OCI-LY1 (cell line): ENCODE data around the gene TNPO3.

Experiments
- H2AFZ ChIP-seq: fragments of 200-600 bp; sonication (generic), shearing (Covaris generic); 2 replicates; pipeline ENCODE4 v1.6.0; 2014; ENCODE audit warnings: antibody characterized with exemption, mild to moderate bottlenecking, low read length
- H3F3A ChIP-seq: fragments of 200-600 bp; sonication (generic), shearing (Covaris generic); 2 replicates; pipeline ENCODE4 v1.6.0; 2014; ENCODE audit warnings: mild to moderate bottlenecking, antibody characterized with exemption, low read length, moderate library complexity; ENCODE audit not compliant: insufficient read depth
- H3K27ac ChIP-seq: fragments of 200-600 bp; sonication (generic); 2 replicates; pipeline ENCODE4 v1.5.1; 2014; ENCODE audit warnings: low read length, mixed run types, mild to moderate bottlenecking, low read depth; ENCODE audit not compliant: poor library complexity, severe bottlenecking
- H3K27me3 ChIP-seq: fragments of 200-600 bp; sonication (generic); 2 replicates; pipeline ENCODE4 v1.6.0; 2014; ENCODE audit warnings: antibody characterized with exemption, mild to moderate bottlenecking, low read length, moderate library complexity; ENCODE audit not compliant: insufficient read depth
- H3K36me3 ChIP-seq: fragments of 200-600 bp; sonication (generic); 2 replicates; pipeline ENCODE4 v1.6.1; 2014; ENCODE audit warnings: mild to moderate bottlenecking, antibody characterized with exemption, low read length, moderate library complexity, mixed read lengths; ENCODE audit not compliant: insufficient read depth
- H3K4me1 ChIP-seq: fragments of 200-600 bp; sonication (generic); 2 replicates; pipeline ENCODE4 v1.5.1; 2014; ENCODE audit warnings: mild to moderate bottlenecking, low read length, moderate library complexity; ENCODE audit not compliant: insufficient read depth, severe bottlenecking
- H3K4me2 ChIP-seq: fragments of 200-600 bp; sonication (generic), shearing (Covaris generic); 2 replicates; pipeline ENCODE4 v1.6.1; 2014; ENCODE audit warnings: low read length
- H3K4me3 ChIP-seq: fragments of 200-600 bp; sonication (generic); 2 replicates; pipeline ENCODE4 v1.5.1; 2014; ENCODE audit warnings: low read length, low read depth, mild to moderate bottlenecking, mixed read lengths; ENCODE audit not compliant: poor library complexity, severe bottlenecking
- H3K79me2 ChIP-seq: fragments of 200-600 bp; shearing (Covaris generic); 2 replicates; pipeline ENCODE4 v1.6.1; 2016; ENCODE audit warnings: mixed run types, low read length, mixed read lengths; ENCODE audit not compliant: insufficient read depth
- H3K9ac ChIP-seq: fragments of 200-600 bp; sonication (generic), shearing (Covaris generic); 2 replicates; pipeline ENCODE4 v1.6.1; 2014; ENCODE audit warnings: mild to moderate bottlenecking, low read length, mixed read lengths
- H3K9me2 ChIP-seq: fragments of 200-600 bp; sonication (generic), shearing (Covaris generic); 2 replicates; pipeline ENCODE4 v1.6.1; 2014; ENCODE audit warnings: low read depth, mild to moderate bottlenecking, low read length, mixed read lengths
- H3K9me3 ChIP-seq: fragments of 200-600 bp; shearing (Covaris generic); 2 replicates; pipeline ENCODE4 v1.6.1; 2014; ENCODE audit warnings: low read length, mixed read lengths
- H4K20me1 ChIP-seq: fragments of 200-600 bp; sonication (generic), shearing (Covaris generic); 2 replicates; pipeline ENCODE4 v1.6.0; 2016; ENCODE audit warnings: mild to moderate bottlenecking, low read length; ENCODE audit not compliant: insufficient read depth
- CTCF ChIP-seq: fragments of 200-600 bp; sonication (generic), shearing (Covaris generic); IDR thresholded peaks from 2 replicates; pipeline ENCODE4 v1.5.1; 2017; ENCODE audit warnings: mild to moderate bottlenecking, antibody characterized with exemption, low read length, moderate library complexity, mixed read lengths
- EZH2 ChIP-seq: fragments of 200-600 bp; sonication (generic), shearing (Covaris generic); IDR thresholded peaks from 2 replicates; pipeline ENCODE4 v1.8.0; 2017; ENCODE audit warnings: borderline replicate concordance, mixed run types, mild to moderate bottlenecking, antibody characterized with exemption, low read length, moderate library complexity, mixed read lengths

The TNPO3 gene

GRCh38 chr7:128948312-128948973 lies 106.5 kb downstream of the TNPO3 start:
- Histone ChIP-seq H3K9ac (no peak overlapping the region), H3K4me1 (no peaks in the 10 kb centered on the region), H3K36me3 (peaks cover 32% of the 10 kb centered on the region; the same call in 1 of the 2 replicates), H3K4me2 (no peak overlapping the region), H3K4me3 (no peak overlapping the region), H3K79me2 (no peaks in the 10 kb centered on the region), H3K27me3 (no peaks in the 10 kb centered on the region), H4K20me1 (no peaks in the 10 kb centered on the region), H3K9me3 (no peaks in the 10 kb centered on the region), H3K9me2 (no peaks in the 10 kb centered on the region), H2AFZ (no peak overlapping the region), H3F3A (no peaks in the 10 kb centered on the region), H3K27ac (no peak overlapping the region)
- TF ChIP-seq EZH2 (no peak), CTCF (no peak)

- Histone ChIP-seq H3K4me1 (no peaks in the 10 kb centered on the region), H3K9me3 (no peaks in the 10 kb centered on the region), H3K9ac (no peak overlapping the region), H3K27ac (no peak overlapping the region), H4K20me1 (no peaks in the 10 kb centered on the region), H3K4me2 (no peak overlapping the region), H3K36me3 (peaks cover 26% of the 10 kb centered on the region; the same call in 1 of the 2 replicates), H3K79me2 (no peaks in the 10 kb centered on the region), H3K4me3 (no peak overlapping the region), H2AFZ (no peak overlapping the region), H3K9me2 (no peaks in the 10 kb centered on the region), H3F3A (no peaks in the 10 kb centered on the region), H3K27me3 (no peaks in the 10 kb centered on the region)
- TF ChIP-seq CTCF (no peak), EZH2 (no peak)
These were observed 107.1 kb downstream of the TNPO3 start for GRCh38 chr7:128947854-128948253.

GRCh38 chr7:128946936-128947830 lies 107.7 kb downstream of the TNPO3 start:
- Histone ChIP-seq H4K20me1 (no peaks in the 10 kb centered on the region), H3K4me3 (no peak overlapping the region), H3K27me3 (no peaks in the 10 kb centered on the region), H3F3A (no peaks in the 10 kb centered on the region), H3K36me3 (peaks cover 19% of the 10 kb centered on the region; the same call in 1 of the 2 replicates), H3K9me3 (no peaks in the 10 kb centered on the region), H2AFZ (no peak overlapping the region), H3K4me1 (no peaks in the 10 kb centered on the region), H3K27ac (no peak overlapping the region), H3K4me2 (no peak overlapping the region), H3K79me2 (no peaks in the 10 kb centered on the region), H3K9me2 (no peaks in the 10 kb centered on the region), H3K9ac (no peak overlapping the region)
- no peak for TF ChIP-seq EZH2
- TF ChIP-seq CTCF: peak; percentile 84
